GM23338 (cell line): Measurements from ENCODE around the gene PGAP6. TPM values are rescaled to one million over a fixed set of nuclear protein-coding genes. Genes with fewer than 3 reads are reported as not detected.
A peak's percentile ranks its signal among the peaks of the same experiment; 100 is the strongest.

ENCODE experiments used
- ATAC-seq: fragments of 200-7000 bp; cut with Tn5 transposase; 3 replicates; pipeline ENCODE4 v1.9.1; 2020
- DNase-seq: peaks from one replicate; pipeline ENCODE4 v3.0.0-alpha.2; 2015; ENCODE audit warnings: low spot score
- H2AFZ ChIP-seq: fragments of 200-600 bp; sonication (generic); 2 replicates; pipeline ENCODE4 v1.8.0; 2016; ENCODE audit warnings: antibody characterized with exemption, mild to moderate bottlenecking, moderate library complexity
- H3F3A ChIP-seq: fragments of 200-600 bp; sonication (generic); replicated peaks from 2 replicates; pipeline ENCODE4 v1.8.0; 2017; ENCODE audit warnings: antibody characterized with exemption, mixed run types, low read depth
- H3K27ac ChIP-seq: fragments of 200-600 bp; sonication (generic); 2 replicates; pipeline ENCODE4 v1.6.1; 2016; ENCODE audit warnings: low read depth
- H3K27me3 ChIP-seq: fragments of 200-600 bp; sonication (generic); 2 replicates; pipeline ENCODE4 v1.8.0; 2016; ENCODE audit warnings: mild to moderate bottlenecking, mixed run types, moderate library complexity; ENCODE audit not compliant: insufficient read depth
- H3K36me3 ChIP-seq: fragments of 200-600 bp; sonication (generic); 2 replicates; pipeline ENCODE4 v1.8.0; 2016; ENCODE audit warnings: mild to moderate bottlenecking; ENCODE audit not compliant: insufficient read depth
- H3K4me1 ChIP-seq: fragments of 200-600 bp; sonication (generic); 2 replicates; pipeline ENCODE4 v1.8.0; 2016; ENCODE audit warnings: mild to moderate bottlenecking, moderate library complexity; ENCODE audit not compliant: insufficient read depth
- H3K4me2 ChIP-seq: fragments of 200-600 bp; sonication (generic); 2 replicates; pipeline ENCODE4 v1.7.1; 2017; ENCODE audit warnings: mixed run types
- H3K4me3 ChIP-seq: fragments of 200-600 bp; sonication (generic); 2 replicates; pipeline ENCODE4 v1.6.1; 2016; ENCODE audit warnings: mixed run types
- H3K79me2 ChIP-seq: fragments of 200-600 bp; sonication (generic); replicated peaks from 2 replicates; pipeline ENCODE4 v1.8.0; 2017; ENCODE audit warnings: mild to moderate bottlenecking; ENCODE audit not compliant: insufficient read depth
- H3K9me2 ChIP-seq: fragments of 200-600 bp; sonication (generic); 2 replicates; pipeline ENCODE4 v1.8.0; 2017; ENCODE audit not compliant: insufficient read depth
- H4K20me1 ChIP-seq: fragments of 200-600 bp; sonication (generic); replicated peaks from 2 replicates; pipeline ENCODE4 v1.8.0; 2017; ENCODE audit warnings: mild to moderate bottlenecking; ENCODE audit not compliant: insufficient read depth
- H3K27ac Mint-ChIP-seq: 2 replicates; pipeline ENCODE4 v1.8.0; 2020; ENCODE audit warnings: inconsistent platforms, mild to moderate bottlenecking, moderate library complexity, mixed read lengths
- H3K27me3 Mint-ChIP-seq: 3 replicates; pipeline ENCODE4 v1.8.0; 2022; ENCODE audit warnings: low read depth, mild to moderate bottlenecking, moderate library complexity, mixed read lengths, inconsistent platforms; ENCODE audit not compliant: insufficient read depth, poor library complexity
- H3K36me3 Mint-ChIP-seq: 3 replicates; pipeline ENCODE4 v1.8.0; 2021; ENCODE audit warnings: low read depth, mild to moderate bottlenecking, inconsistent platforms, moderate library complexity, mixed read lengths
- H3K4me1 Mint-ChIP-seq: 3 replicates; pipeline ENCODE4 v1.8.0; 2020; ENCODE audit warnings: mild to moderate bottlenecking, inconsistent platforms, mixed read lengths
- H3K4me3 Mint-ChIP-seq: 3 replicates; pipeline ENCODE4 v1.8.0; 2021; ENCODE audit warnings: moderate library complexity, mild to moderate bottlenecking, inconsistent platforms, mixed read lengths
- H3K9me3 Mint-ChIP-seq: 3 replicates; pipeline ENCODE4 v1.8.0; 2020; ENCODE audit warnings: moderate library complexity, mild to moderate bottlenecking, inconsistent platforms, mixed read lengths
- CREB1 ChIP-seq: fragments of 250-450 bp; sonication (Bioruptor Pico); IDR thresholded peaks from 2 replicates; pipeline ENCODE4 v1.5.0; 2020; ENCODE audit warnings: low read depth, mild to moderate bottlenecking, moderate library complexity
- EZH2 ChIP-seq: fragments of 200-600 bp; sonication (generic); IDR thresholded peaks from one replicate; pipeline ENCODE4 v1.8.0; 2017; ENCODE audit warnings: antibody characterized with exemption, mild to moderate bottlenecking, low read depth; ENCODE audit not compliant: unreplicated experiment
- EZH2phosphoT487 ChIP-seq: fragments of 200-600 bp; sonication (generic); IDR thresholded peaks from one replicate; pipeline ENCODE4 v1.8.1; 2018; ENCODE audit warnings: antibody characterized with exemption; ENCODE audit not compliant: unreplicated experiment
- JUNB ChIP-seq: IDR thresholded peaks from one replicate; pipeline ENCODE4 v1.6.1; 2016; ENCODE audit warnings: antibody characterized with exemption; ENCODE audit not compliant: unreplicated experiment
- NANOG ChIP-seq: IDR thresholded peaks from 2 replicates; pipeline ENCODE4 v1.6.1; 2016; ENCODE audit warnings: antibody characterized with exemption, borderline replicate concordance
- POLR2AphosphoS5 ChIP-seq: IDR thresholded peaks from 2 replicates; pipeline ENCODE4 v1.6.1; 2016; ENCODE audit warnings: antibody characterized with exemption, low read depth
- STAT1 ChIP-seq: IDR thresholded peaks from one replicate; pipeline ENCODE4 v1.6.1; 2016; ENCODE audit warnings: antibody characterized with exemption; ENCODE audit not compliant: unreplicated experiment
- ZNF114 ChIP-seq: fragments of 250-450 bp; sonication (Bioruptor Pico); IDR thresholded peaks from 2 replicates; pipeline ENCODE4 v1.5.0; 2020; ENCODE audit warnings: mild to moderate bottlenecking, moderate library complexity
- ZNF331 ChIP-seq: fragments of 250-450 bp; sonication (Bioruptor Pico); IDR thresholded peaks from 2 replicates; pipeline ENCODE4 v1.5.0; 2020; ENCODE audit warnings: low read depth, mild to moderate bottlenecking, moderate library complexity
- polyA plus RNA-seq: library from polyadenylated mRNA; unstranded; fragments of >200 nt; fragmentation: Nextera tagmentation; extraction: Ambion mirVana; gene quantifications from 2 replicates; pipeline ENCODE4 v1.2.1, GENCODE V29; 2016
- total RNA-seq: library from RNA; depleted of rRNA; stranded (reverse); fragments of >200 nt; shearing (Covaris generic); gene quantifications from 2 replicates; pipeline ENCODE4 v1.2.3, GENCODE V29; 2014
- TF ChIP-seq, protein P1 (sequence below), 2 experiments: fragments of 200-600 bp in 1 of 2; sonication (generic) in 1 of 2; conservative IDR thresholded peaks; 2 replicates each; pipeline versions ENCODE4 v1.5.1 to v1.6.1; 2016 to 2017; ENCODE audit warnings: antibody characterized with exemption in 2 of 2, low read depth in 2 of 2, mild to moderate bottlenecking in 2 of 2, moderate library complexity in 1 of 2
- TF ChIP-seq, protein P2 (sequence below): IDR thresholded peaks from 2 replicates; pipeline ENCODE4 v1.6.1; 2016; ENCODE audit warnings: antibody characterized with exemption
- TF ChIP-seq, protein P3 (sequence below): IDR thresholded peaks from one replicate; pipeline ENCODE4 v1.6.1; 2018; ENCODE audit warnings: antibody characterized with exemption; ENCODE audit not compliant: unreplicated experiment
- TF ChIP-seq, protein P4 (sequence below): fragments of 250-450 bp; sonication (Bioruptor Pico); IDR thresholded peaks from 2 replicates; pipeline ENCODE4 v1.5.0; 2020; ENCODE audit warnings: mild to moderate bottlenecking, moderate library complexity

The PGAP6 gene
- total and polyA plus RNA-seq, 2 experiments from 2014 or later = 25.1 to 112 TPM

DNA sequence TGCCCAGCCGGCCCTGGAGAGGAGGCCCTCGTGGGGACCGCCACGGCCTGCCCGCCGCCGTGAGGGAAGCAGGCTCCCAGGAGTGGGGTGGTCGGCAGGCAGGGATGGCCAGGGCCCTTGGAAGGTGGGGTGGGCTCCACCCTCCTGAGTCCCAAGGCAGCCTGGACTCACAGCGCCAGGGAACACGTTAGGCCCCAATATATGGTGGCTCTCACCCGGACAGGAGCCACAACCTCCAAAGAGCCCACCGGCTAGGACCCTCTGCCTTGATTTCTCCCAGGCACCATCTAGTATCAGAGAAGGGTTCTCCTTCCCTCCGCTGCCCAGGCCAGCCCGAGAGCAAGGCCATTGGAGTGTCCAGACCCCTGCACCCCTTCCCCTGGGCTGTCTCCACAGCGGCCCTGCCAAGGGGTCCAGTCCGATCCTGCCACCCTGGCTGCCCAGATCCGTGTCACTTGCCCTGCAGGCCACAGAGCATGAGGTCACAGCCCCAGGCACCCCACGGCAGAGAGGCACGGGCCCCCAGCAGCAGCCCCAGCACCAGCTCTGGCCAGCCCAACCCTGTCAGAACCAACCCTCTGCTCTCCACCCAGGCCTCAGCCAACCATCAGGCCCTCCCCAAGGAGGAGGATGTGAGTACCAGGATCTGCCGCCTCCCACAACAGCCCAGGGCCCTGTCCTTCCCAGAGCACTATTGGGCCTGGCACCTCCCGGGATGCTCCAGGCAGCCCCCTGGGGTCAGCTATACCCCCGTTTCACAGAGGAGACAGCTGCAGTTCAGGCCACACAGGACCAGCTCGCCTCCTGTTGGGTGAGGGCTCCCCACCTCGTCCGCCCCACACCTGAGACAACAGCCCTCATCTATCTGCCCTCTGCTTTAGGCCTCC is 28.1 kb downstream of the PGAP6 start:
- H3K4me3 Mint-ChIP-seq = peak overlapping the region; percentile 14; the same call in 1 of the 3 replicates

More for the DNA sequence above, 28.1 kb downstream of the PGAP6 start:
- H3K79me2 ChIP-seq = peaks cover 33% of the 10 kb centered on the region
- peak overlapping the region; percentile 56 for H3K4me3 ChIP-seq
- H3K4me1 ChIP-seq = no peaks in the 10 kb centered on the region; the same call in 1 of the 2 replicates
- ATAC-seq (peak; percentile 49), DNase-seq (no peak)
- H3K27me3 ChIP-seq = no peaks in the 10 kb centered on the region
- no peak overlapping the region for H3K27ac Mint-ChIP-seq
- TF ChIP-seq ZNF114 (CRISPR knock-in tag) (no peak), POLR2AphosphoS5 (no peak), JUNB (no peak), CREB1 (CRISPR knock-in tag) (no peak), EZH2 (no peak), EZH2phosphoT487 (no peak), ZNF331 (CRISPR knock-in tag) (no peak), STAT1 (no peak), NANOG (no peak)
- TF ChIP-seq, protein P1, sequence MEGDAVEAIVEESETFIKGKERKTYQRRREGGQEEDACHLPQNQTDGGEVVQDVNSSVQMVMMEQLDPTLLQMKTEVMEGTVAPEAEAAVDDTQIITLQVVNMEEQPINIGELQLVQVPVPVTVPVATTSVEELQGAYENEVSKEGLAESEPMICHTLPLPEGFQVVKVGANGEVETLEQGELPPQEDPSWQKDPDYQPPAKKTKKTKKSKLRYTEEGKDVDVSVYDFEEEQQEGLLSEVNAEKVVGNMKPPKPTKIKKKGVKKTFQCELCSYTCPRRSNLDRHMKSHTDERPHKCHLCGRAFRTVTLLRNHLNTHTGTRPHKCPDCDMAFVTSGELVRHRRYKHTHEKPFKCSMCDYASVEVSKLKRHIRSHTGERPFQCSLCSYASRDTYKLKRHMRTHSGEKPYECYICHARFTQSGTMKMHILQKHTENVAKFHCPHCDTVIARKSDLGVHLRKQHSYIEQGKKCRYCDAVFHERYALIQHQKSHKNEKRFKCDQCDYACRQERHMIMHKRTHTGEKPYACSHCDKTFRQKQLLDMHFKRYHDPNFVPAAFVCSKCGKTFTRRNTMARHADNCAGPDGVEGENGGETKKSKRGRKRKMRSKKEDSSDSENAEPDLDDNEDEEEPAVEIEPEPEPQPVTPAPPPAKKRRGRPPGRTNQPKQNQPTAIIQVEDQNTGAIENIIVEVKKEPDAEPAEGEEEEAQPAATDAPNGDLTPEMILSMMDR (conservative IDR thresholded peaks at IDR 0.05; ENCODE audit: low read depth in 2 of 2) = no peak
- TF ChIP-seq, protein P2, sequence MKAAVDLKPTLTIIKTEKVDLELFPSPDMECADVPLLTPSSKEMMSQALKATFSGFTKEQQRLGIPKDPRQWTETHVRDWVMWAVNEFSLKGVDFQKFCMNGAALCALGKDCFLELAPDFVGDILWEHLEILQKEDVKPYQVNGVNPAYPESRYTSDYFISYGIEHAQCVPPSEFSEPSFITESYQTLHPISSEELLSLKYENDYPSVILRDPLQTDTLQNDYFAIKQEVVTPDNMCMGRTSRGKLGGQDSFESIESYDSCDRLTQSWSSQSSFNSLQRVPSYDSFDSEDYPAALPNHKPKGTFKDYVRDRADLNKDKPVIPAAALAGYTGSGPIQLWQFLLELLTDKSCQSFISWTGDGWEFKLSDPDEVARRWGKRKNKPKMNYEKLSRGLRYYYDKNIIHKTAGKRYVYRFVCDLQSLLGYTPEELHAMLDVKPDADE = no peak
- TF ChIP-seq, protein P3, sequence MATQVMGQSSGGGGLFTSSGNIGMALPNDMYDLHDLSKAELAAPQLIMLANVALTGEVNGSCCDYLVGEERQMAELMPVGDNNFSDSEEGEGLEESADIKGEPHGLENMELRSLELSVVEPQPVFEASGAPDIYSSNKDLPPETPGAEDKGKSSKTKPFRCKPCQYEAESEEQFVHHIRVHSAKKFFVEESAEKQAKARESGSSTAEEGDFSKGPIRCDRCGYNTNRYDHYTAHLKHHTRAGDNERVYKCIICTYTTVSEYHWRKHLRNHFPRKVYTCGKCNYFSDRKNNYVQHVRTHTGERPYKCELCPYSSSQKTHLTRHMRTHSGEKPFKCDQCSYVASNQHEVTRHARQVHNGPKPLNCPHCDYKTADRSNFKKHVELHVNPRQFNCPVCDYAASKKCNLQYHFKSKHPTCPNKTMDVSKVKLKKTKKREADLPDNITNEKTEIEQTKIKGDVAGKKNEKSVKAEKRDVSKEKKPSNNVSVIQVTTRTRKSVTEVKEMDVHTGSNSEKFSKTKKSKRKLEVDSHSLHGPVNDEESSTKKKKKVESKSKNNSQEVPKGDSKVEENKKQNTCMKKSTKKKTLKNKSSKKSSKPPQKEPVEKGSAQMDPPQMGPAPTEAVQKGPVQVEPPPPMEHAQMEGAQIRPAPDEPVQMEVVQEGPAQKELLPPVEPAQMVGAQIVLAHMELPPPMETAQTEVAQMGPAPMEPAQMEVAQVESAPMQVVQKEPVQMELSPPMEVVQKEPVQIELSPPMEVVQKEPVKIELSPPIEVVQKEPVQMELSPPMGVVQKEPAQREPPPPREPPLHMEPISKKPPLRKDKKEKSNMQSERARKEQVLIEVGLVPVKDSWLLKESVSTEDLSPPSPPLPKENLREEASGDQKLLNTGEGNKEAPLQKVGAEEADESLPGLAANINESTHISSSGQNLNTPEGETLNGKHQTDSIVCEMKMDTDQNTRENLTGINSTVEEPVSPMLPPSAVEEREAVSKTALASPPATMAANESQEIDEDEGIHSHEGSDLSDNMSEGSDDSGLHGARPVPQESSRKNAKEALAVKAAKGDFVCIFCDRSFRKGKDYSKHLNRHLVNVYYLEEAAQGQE = no peak
- TF ChIP-seq, protein P4, sequence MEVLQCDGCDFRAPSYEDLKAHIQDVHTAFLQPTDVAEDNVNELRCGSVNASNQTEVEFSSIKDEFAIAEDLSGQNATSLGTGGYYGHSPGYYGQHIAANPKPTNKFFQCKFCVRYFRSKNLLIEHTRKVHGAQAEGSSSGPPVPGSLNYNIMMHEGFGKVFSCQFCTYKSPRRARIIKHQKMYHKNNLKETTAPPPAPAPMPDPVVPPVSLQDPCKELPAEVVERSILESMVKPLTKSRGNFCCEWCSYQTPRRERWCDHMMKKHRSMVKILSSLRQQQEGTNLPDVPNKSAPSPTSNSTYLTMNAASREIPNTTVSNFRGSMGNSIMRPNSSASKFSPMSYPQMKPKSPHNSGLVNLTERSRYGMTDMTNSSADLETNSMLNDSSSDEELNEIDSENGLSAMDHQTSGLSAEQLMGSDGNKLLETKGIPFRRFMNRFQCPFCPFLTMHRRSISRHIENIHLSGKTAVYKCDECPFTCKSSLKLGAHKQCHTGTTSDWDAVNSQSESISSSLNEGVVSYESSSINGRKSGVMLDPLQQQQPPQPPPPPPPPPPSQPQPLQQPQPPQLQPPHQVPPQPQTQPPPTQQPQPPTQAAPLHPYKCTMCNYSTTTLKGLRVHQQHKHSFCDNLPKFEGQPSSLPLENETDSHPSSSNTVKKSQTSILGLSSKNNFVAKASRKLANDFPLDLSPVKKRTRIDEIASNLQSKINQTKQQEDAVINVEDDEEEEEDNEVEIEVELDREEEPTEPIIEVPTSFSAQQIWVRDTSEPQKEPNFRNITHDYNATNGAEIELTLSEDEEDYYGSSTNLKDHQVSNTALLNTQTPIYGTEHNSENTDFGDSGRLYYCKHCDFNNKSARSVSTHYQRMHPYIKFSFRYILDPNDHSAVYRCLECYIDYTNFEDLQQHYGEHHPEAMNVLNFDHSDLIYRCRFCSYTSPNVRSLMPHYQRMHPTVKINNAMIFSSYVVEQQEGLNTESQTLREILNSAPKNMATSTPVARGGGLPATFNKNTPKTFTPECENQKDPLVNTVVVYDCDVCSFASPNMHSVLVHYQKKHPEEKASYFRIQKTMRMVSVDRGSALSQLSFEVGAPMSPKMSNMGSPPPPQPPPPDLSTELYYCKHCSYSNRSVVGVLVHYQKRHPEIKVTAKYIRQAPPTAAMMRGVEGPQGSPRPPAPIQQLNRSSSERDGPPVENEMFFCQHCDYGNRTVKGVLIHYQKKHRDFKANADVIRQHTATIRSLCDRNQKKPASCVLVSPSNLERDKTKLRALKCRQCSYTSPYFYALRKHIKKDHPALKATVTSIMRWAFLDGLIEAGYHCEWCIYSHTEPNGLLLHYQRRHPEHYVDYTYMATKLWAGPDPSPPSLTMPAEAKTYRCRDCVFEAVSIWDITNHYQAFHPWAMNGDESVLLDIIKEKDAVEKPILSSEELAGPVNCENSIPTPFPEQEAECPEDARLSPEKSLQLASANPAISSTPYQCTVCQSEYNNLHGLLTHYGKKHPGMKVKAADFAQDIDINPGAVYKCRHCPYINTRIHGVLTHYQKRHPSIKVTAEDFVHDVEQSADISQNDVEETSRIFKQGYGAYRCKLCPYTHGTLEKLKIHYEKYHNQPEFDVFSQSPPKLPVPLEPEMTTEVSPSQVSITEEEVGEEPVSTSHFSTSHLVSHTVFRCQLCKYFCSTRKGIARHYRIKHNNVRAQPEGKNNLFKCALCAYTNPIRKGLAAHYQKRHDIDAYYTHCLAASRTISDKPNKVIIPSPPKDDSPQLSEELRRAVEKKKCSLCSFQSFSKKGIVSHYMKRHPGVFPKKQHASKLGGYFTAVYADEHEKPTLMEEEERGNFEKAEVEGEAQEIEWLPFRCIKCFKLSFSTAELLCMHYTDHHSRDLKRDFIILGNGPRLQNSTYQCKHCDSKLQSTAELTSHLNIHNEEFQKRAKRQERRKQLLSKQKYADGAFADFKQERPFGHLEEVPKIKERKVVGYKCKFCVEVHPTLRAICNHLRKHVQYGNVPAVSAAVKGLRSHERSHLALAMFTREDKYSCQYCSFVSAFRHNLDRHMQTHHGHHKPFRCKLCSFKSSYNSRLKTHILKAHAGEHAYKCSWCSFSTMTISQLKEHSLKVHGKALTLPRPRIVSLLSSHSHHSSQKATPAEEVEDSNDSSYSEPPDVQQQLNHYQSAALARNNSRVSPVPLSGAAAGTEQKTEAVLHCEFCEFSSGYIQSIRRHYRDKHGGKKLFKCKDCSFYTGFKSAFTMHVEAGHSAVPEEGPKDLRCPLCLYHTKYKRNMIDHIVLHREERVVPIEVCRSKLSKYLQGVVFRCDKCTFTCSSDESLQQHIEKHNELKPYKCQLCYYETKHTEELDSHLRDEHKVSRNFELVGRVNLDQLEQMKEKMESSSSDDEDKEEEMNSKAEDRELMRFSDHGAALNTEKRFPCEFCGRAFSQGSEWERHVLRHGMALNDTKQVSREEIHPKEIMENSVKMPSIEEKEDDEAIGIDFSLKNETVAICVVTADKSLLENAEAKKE (CRISPR knock-in tag) = no peak
- no peaks in the 10 kb centered on the region for H3K9me3 Mint-ChIP-seq
- peaks cover 19% of the 10 kb centered on the region for H4K20me1 ChIP-seq
- no peak overlapping the region for H2AFZ ChIP-seq
- H3F3A ChIP-seq = peaks cover 3% of the 10 kb centered on the region; the same call in 1 of the 2 replicates
- H3K4me2 ChIP-seq = peak overlapping the region; percentile 81
- peaks cover 3% of the 10 kb centered on the region for H3K27me3 Mint-ChIP-seq
- peaks cover 9% of the 10 kb centered on the region for H3K36me3 Mint-ChIP-seq
- no peaks in the 10 kb centered on the region for H3K36me3 ChIP-seq
- no peak overlapping the region for H3K27ac ChIP-seq
- peaks cover 11% of the 10 kb centered on the region for H3K4me1 Mint-ChIP-seq
- H3K9me2 ChIP-seq = no peaks in the 10 kb centered on the region
